Raji (cell line): ENCODE data around the gene MBD2.

Experiments used
- POLR2A ChIP-seq: IDR thresholded peaks from 2 replicates; pipeline ENCODE4 v1.6.1; 2011; ENCODE audit warnings: low read depth, low read length, control low read depth; ENCODE audit not compliant: insufficient read depth

The MBD2 gene

GRCh38 chr18:54181856-54182602 is 42.4 kb downstream of the MBD2 start:
- no peak for TF ChIP-seq POLR2A

GRCh38 chr18:54173980-54174630 is 50.4 kb downstream of the MBD2 start:
- no peak for TF ChIP-seq POLR2A

- no peak for TF ChIP-seq POLR2A
These were observed 51.2 kb downstream of the MBD2 start for GRCh38 chr18:54173250-54173649.

- no peak for TF ChIP-seq POLR2A
These were observed 54.8 kb downstream of the MBD2 start for GRCh38 chr18:54169431-54170403.

- no peak for TF ChIP-seq POLR2A
These were observed 59.0 kb downstream of the MBD2 start for GRCh38 chr18:54165450-54165849.

GRCh38 chr18:54163453-54163852 is 61.0 kb downstream of the MBD2 start:
- TF ChIP-seq POLR2A: no peak

GRCh38 chr18:54162431-54162830 is 62.0 kb downstream of the MBD2 start:
- no peak for TF ChIP-seq POLR2A

GRCh38 chr18:54161267-54161666 is 63.2 kb downstream of the MBD2 start:
- no peak for TF ChIP-seq POLR2A

- TF ChIP-seq POLR2A: no peak
These were observed 64.6 kb downstream of the MBD2 start for GRCh38 chr18:54159906-54160305.

GRCh38 chr18:54157646-54158385 is 66.7 kb downstream of the MBD2 start:
- TF ChIP-seq POLR2A: no peak

- no peak for TF ChIP-seq POLR2A
These were observed 69.1 kb downstream of the MBD2 start for GRCh38 chr18:54155412-54155811.

GRCh38 chr18:54154231-54154630 is 70.2 kb downstream of the MBD2 start:
- no peak for TF ChIP-seq POLR2A

- no peak for TF ChIP-seq POLR2A
These were observed 73.1 kb downstream of the MBD2 start for GRCh38 chr18:54151376-54151775.

- no peak for TF ChIP-seq POLR2A
These were observed 74.2 kb downstream of the MBD2 start for GRCh38 chr18:54150226-54150625.

GRCh38 chr18:54149078-54149697 is 75.3 kb downstream of the MBD2 start:
- TF ChIP-seq POLR2A: no peak

- no peak for TF ChIP-seq POLR2A
These were observed 75.8 kb downstream of the MBD2 start for GRCh38 chr18:54148678-54149077.
